Upper lobe of left lung (tissue), 6 donors: ENCODE measurements around the gene ZHX3. TPM values are rescaled to one million over a fixed set of nuclear protein-coding genes. Genes with fewer than 3 reads are reported as not detected.
A peak's percentile ranks its signal among the peaks of the same experiment; 100 is the strongest.

Experiments
- ATAC-seq, 2 donors: fragments of 200-7000 bp; cut with Tn5 transposase; one replicate each; pipeline ENCODE4 v1.9.1; 2022; ENCODE audit warnings: mild to moderate bottlenecking in 2 of 2, moderate library complexity in 2 of 2; ENCODE audit not compliant: low FRiP score in 2 of 2
- DNase-seq, 2 donors: peaks; one replicate each; pipeline ENCODE4 v3.0.0-alpha.2; 2019 to 2020
- H3K27ac ChIP-seq, 4 donors: fragments of 200-600 bp; sonication (generic); one replicate each; pipeline ENCODE4 v1.5.1; 2016 to 2019
- H3K27me3 ChIP-seq, 4 donors: fragments of 200-600 bp; sonication (generic); one replicate each; pipeline ENCODE4 v1.5.1; 2017 to 2019
- H3K36me3 ChIP-seq, 4 donors: fragments of 200-600 bp; sonication (generic); one replicate each; pipeline ENCODE4 v1.5.1; 2016 to 2019
- H3K4me1 ChIP-seq, 4 donors: fragments of 200-600 bp; sonication (generic); one replicate each; pipeline ENCODE4 v1.5.1; 2018 to 2019
- H3K4me3 ChIP-seq, 4 donors: fragments of 200-600 bp; sonication (generic); one replicate each; pipeline ENCODE4 v1.5.1; 2017 to 2019; ENCODE audit warnings: mild to moderate bottlenecking in 2 of 4, moderate library complexity in 1 of 4
- H3K9me3 ChIP-seq, 4 donors: fragments of 200-600 bp; sonication (generic); one replicate each; pipeline ENCODE4 v1.5.1; 2018 to 2019
- CTCF ChIP-seq, 6 experiments: fragments of 450-650 bp in 4 of 6; fragments of 200-600 bp in 2 of 6; sonication (generic) in 2 of 6; IDR thresholded peaks; one replicate each; pipeline ENCODE4 v1.5.1; 2016 to 2019; ENCODE audit warnings: antibody characterized with exemption in 6 of 6
- EP300 ChIP-seq, 4 donors: sonication (generic); formaldehyde crosslinking; IDR thresholded peaks; one replicate each; pipeline ENCODE4 v1.5.1; 2017; ENCODE audit warnings: antibody characterized with exemption in 4 of 4, control low read depth in 2 of 4
- POLR2A ChIP-seq, 4 donors: fragments of 450-650 bp; IDR thresholded peaks; one replicate each; pipeline ENCODE4 v1.5.1; 2016 to 2017; ENCODE audit warnings: antibody characterized with exemption in 4 of 4, mild to moderate bottlenecking in 2 of 4
- POLR2AphosphoS5 ChIP-seq, 2 donors: sonication (generic); formaldehyde crosslinking; IDR thresholded peaks; one replicate each; pipeline ENCODE4 v1.5.1; 2017; ENCODE audit warnings: antibody characterized with exemption in 2 of 2
- WGBS, 2 donors: methylation state at CpG; one replicate each; pipeline ENCODE4 v1.1.5; 2017 to 2018; 5-methylcytosine and 5-hydroxymethylcytosine counted together
- total RNA-seq, 6 donors: library from RNA; depleted of rRNA in 4 of 6; stranded (reverse); fragments of >200 nt in 4 of 6; gene quantifications; one replicate each; pipeline versions ENCODE4 v1.1.0 to v1.2.1, GENCODE V29; 2016 to 2021
- donor health status: DM: no; HTN: no; CAD: no; lungs with moderate emphysema.
- donor health status: DM: no; HTN: yes; CAD: no; lungs with severe emphysema.

Gene ZHX3
- total RNA-seq, 6 donors from 2014 or later, result 30.4 to 57.5 (median 44.9) TPM

GRCh38 chr20:41340327-41341055 is 23.0 kb upstream of the ZHX3 start, which contains the start of gene LPIN3:
TSS of gene LPIN3 (plus strand) at chr20:41340821. CDS start at chr20:41345804, 4,983 bp downstream.
- Histone ChIP-seq H3K4me3 (peak within 1 kb of the TSS; percentile 10 to 55 (median 44)), H3K27me3 (no peaks in the 10 kb centered on the region), H3K4me1 (peaks cover 10 to 27% (median 18%) of the 10 kb centered on the region in 4 donors), H3K27ac (peak within 1 kb of the TSS; percentile 59 to 82 (median 72)), H3K36me3 (no peaks in the 10 kb centered on the region), H3K9me3 (no peaks in the 10 kb centered on the region)
- ATAC-seq (peak; percentile 96 to 97), DNase-seq (peak; percentile 92 to 96)
- TF ChIP-seq CTCF (IDR thresholded peaks at IDR 0.05) (peak in 2 of 6 experiments; percentile 16 to 19), POLR2A (IDR thresholded peaks at IDR 0.05) (peak in 1 of 4 donors; percentile 69), POLR2AphosphoS5 (IDR thresholded peaks at IDR 0.05) (peak in 1 of 2 donors; percentile 35), EP300 (IDR thresholded peaks at IDR 0.05) (no peak)
- WGBS, 2 donors, result 14 to 16% methylated on average over 29 to 32 of the region's 33 CpGs

- Histone ChIP-seq H3K27me3 (no peaks in the 10 kb centered on the region), H3K36me3 (no peaks in the 10 kb centered on the region), H3K4me1 (peaks cover 10 to 27% (median 18%) of the 10 kb centered on the region in 4 donors), H3K27ac (peak overlapping the region; percentile 59 to 82 (median 72)), H3K4me3 (peak overlapping the region in 3 of 4 donors; percentile 41 to 55 (median 46)), H3K9me3 (no peaks in the 10 kb centered on the region)
- DNase-seq, result peak; percentile 93 to 95
- WGBS, 2 donors, result 3 to 8% methylated on average over 13 to 25 of the region's 25 CpGs
- TF ChIP-seq POLR2AphosphoS5 (IDR thresholded peaks at IDR 0.05) (peak in 1 of 2 donors; percentile 39), EP300 (IDR thresholded peaks at IDR 0.05) (peak in 1 of 4 donors; percentile 20), CTCF (IDR thresholded peaks at IDR 0.05) (peak; percentile 95 to 99 (median 98)), POLR2A (IDR thresholded peaks at IDR 0.05) (no peak)
- ATAC-seq, result peak; percentile 93 to 96
Measured at GRCh38 chr20:41339957-41340326, 22.4 kb upstream of the ZHX3 start.

GRCh38 chr20:41336711-41337492 is 19.4 kb upstream of the ZHX3 start:
- Histone ChIP-seq H3K27ac (no peak overlapping the region), H3K9me3 (no peaks in the 10 kb centered on the region), H3K27me3 (no peaks in the 10 kb centered on the region), H3K36me3 (no peaks in the 10 kb centered on the region), H3K4me1 (peaks cover 16 to 20% (median 18%) of the 10 kb centered on the region in 4 donors), H3K4me3 (no peak overlapping the region)
- DNase-seq, result no peak
- 94% methylated on average over 4 of the region's 4 CpGs for WGBS, 2 donors
- no peak for ATAC-seq
- TF ChIP-seq POLR2A (IDR thresholded peaks at IDR 0.05) (no peak), POLR2AphosphoS5 (IDR thresholded peaks at IDR 0.05) (no peak), CTCF (IDR thresholded peaks at IDR 0.05) (no peak), EP300 (IDR thresholded peaks at IDR 0.05) (no peak)

GRCh38 chr20:41335591-41335990 is 18.1 kb upstream of the ZHX3 start:
- no peak for DNase-seq
- Histone ChIP-seq H3K36me3 (no peaks in the 10 kb centered on the region), H3K27me3 (no peaks in the 10 kb centered on the region), H3K4me1 (peaks cover 10 to 16% (median 10%) of the 10 kb centered on the region in 4 donors), H3K27ac (no peak overlapping the region), H3K9me3 (no peaks in the 10 kb centered on the region), H3K4me3 (no peak overlapping the region)
- TF ChIP-seq POLR2AphosphoS5 (IDR thresholded peaks at IDR 0.05) (no peak), POLR2A (IDR thresholded peaks at IDR 0.05) (no peak), EP300 (IDR thresholded peaks at IDR 0.05) (no peak), CTCF (IDR thresholded peaks at IDR 0.05) (no peak)
- WGBS, 2 donors, result 40 to 84% methylated on average over 1 of the region's 1 CpG
- no peak for ATAC-seq
